Smooth muscle cell (in vitro differentiated cells): ENCODE measurements around the gene ARRB2. TPM values are rescaled to one million over a fixed set of nuclear protein-coding genes. Genes with fewer than 3 reads are reported as not detected.
A peak's percentile ranks its signal among the peaks of the same experiment; 100 is the strongest.

Experiments
- DNase-seq: peaks from one replicate; lab custom pipeline; 2025; ENCODE audit not compliant: unreplicated experiment; lab: John Stamatoyannopoulos, UW
- H2AFZ ChIP-seq: fragments of 200-600 bp; sonication (generic); 2 replicates; pipeline ENCODE4 v1.6.0; 2016; ENCODE audit warnings: antibody characterized with exemption, low read depth, mild to moderate bottlenecking
- H3F3A ChIP-seq: fragments of 200-600 bp; sonication (generic); 2 replicates; pipeline ENCODE4 v1.6.0; 2017; ENCODE audit warnings: antibody characterized with exemption, low read depth
- H3K27ac ChIP-seq: fragments of 200-600 bp; sonication (generic); 2 replicates; pipeline ENCODE4 v1.5.1; 2016; ENCODE audit warnings: low read depth, mild to moderate bottlenecking
- H3K27me3 ChIP-seq: fragments of 200-600 bp; sonication (generic); 2 replicates; pipeline ENCODE4 v1.6.1; 2016; ENCODE audit warnings: low read depth, mild to moderate bottlenecking
- H3K36me3 ChIP-seq: fragments of 200-600 bp; sonication (generic); 2 replicates; pipeline ENCODE4 v1.5.1; 2016; ENCODE audit warnings: low read depth
- H3K4me1 ChIP-seq: fragments of 200-600 bp; sonication (generic); 2 replicates; pipeline ENCODE4 v1.5.1; 2016; ENCODE audit warnings: low read depth
- H3K4me2 ChIP-seq: fragments of 200-600 bp; sonication (generic); 2 replicates; pipeline ENCODE4 v1.6.0; 2016; ENCODE audit warnings: mild to moderate bottlenecking
- H3K4me3 ChIP-seq: fragments of 200-600 bp; sonication (generic); 2 replicates; pipeline ENCODE4 v1.5.1; 2016; ENCODE audit warnings: mild to moderate bottlenecking
- H3K79me2 ChIP-seq: fragments of 200-600 bp; sonication (generic); 2 replicates; pipeline ENCODE4 v1.6.0; 2016; ENCODE audit warnings: low read depth, mild to moderate bottlenecking
- H3K9ac ChIP-seq: fragments of 200-600 bp; sonication (generic); 2 replicates; pipeline ENCODE4 v1.6.0; 2016; ENCODE audit warnings: low read depth
- H3K9me3 ChIP-seq: fragments of 200-600 bp; sonication (generic); replicated peaks from 2 replicates; pipeline ENCODE4 v1.5.1; 2016; ENCODE audit warnings: low read depth
- H4K20me1 ChIP-seq: fragments of 200-600 bp; sonication (generic); 2 replicates; pipeline ENCODE4 v1.6.0; 2016; ENCODE audit warnings: low read depth
- WGBS: methylation state at CpG from one replicate; pipeline ENCODE4 v1.1.7; 2016; ENCODE audit warnings: low lambda C conversion rate; 5-methylcytosine and 5-hydroxymethylcytosine counted together
- polyA plus RNA-seq: library from polyadenylated mRNA; unstranded; fragments of >200 nt; fragmentation: Nextera tagmentation; extraction: Ambion mirVana; gene quantifications from 2 replicates; pipeline ENCODE4 v1.2.1, GENCODE V29; 2016
- total RNA-seq: library from RNA; depleted of rRNA; stranded (reverse); fragments of >200 nt; gene quantifications from 2 replicates; pipeline ENCODE4 v1.2.3, GENCODE V29; 2014
- TF ChIP-seq, protein P1 (sequence below): fragments of 200-600 bp; sonication (generic); IDR thresholded peaks from 2 replicates; pipeline ENCODE4 v1.5.1; 2017; ENCODE audit warnings: borderline replicate concordance, mild to moderate bottlenecking, antibody characterized with exemption; ENCODE audit not compliant: insufficient read depth, poor library complexity, severe bottlenecking

The ARRB2 gene
- total and polyA plus RNA-seq, 2 experiments from 2014 or later, result 4.0 to 7.6 TPM

DNA sequence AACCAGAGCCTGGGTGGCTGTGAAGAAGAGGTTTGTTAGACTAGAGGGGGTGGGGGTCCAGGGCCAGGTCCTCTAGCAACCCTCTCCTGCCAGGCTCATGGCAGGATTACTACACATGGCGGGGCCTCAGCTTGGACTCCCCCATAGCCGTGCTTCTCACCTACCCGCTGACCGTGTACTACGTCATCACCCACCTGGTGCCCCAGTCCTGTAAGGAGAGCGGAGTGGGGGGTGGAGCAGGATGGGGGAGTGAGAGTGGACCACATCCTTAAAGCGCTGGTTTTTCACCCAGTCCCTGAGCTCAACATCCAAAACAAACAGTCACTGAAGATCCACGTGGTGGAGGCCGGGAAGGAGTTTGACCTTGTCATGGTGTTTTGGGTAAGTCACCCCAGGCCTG is 33.5 kb downstream of the ARRB2 start:
- no peaks in the 10 kb centered on the region for H4K20me1 ChIP-seq
- H3K27ac ChIP-seq, result no peak overlapping the region
- H3K27me3 ChIP-seq, result peaks cover 66% of the 10 kb centered on the region
- H3F3A ChIP-seq, result no peaks in the 10 kb centered on the region
- H2AFZ ChIP-seq, result no peak overlapping the region
- peaks cover 10% of the 10 kb centered on the region for H3K4me1 ChIP-seq
- 93% methylated on average over 9 of the region's 9 CpGs for WGBS
- H3K9me3 ChIP-seq, result no peaks in the 10 kb centered on the region
- TF ChIP-seq, protein P1, sequence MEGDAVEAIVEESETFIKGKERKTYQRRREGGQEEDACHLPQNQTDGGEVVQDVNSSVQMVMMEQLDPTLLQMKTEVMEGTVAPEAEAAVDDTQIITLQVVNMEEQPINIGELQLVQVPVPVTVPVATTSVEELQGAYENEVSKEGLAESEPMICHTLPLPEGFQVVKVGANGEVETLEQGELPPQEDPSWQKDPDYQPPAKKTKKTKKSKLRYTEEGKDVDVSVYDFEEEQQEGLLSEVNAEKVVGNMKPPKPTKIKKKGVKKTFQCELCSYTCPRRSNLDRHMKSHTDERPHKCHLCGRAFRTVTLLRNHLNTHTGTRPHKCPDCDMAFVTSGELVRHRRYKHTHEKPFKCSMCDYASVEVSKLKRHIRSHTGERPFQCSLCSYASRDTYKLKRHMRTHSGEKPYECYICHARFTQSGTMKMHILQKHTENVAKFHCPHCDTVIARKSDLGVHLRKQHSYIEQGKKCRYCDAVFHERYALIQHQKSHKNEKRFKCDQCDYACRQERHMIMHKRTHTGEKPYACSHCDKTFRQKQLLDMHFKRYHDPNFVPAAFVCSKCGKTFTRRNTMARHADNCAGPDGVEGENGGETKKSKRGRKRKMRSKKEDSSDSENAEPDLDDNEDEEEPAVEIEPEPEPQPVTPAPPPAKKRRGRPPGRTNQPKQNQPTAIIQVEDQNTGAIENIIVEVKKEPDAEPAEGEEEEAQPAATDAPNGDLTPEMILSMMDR, result no peak
- H3K79me2 ChIP-seq, result no peaks in the 10 kb centered on the region
- H3K9ac ChIP-seq, result no peak overlapping the region
- no peak overlapping the region for H3K4me3 ChIP-seq
- no peak overlapping the region for H3K4me2 ChIP-seq
- no peak for DNase-seq
- H3K36me3 ChIP-seq, result no peaks in the 10 kb centered on the region

DNA sequence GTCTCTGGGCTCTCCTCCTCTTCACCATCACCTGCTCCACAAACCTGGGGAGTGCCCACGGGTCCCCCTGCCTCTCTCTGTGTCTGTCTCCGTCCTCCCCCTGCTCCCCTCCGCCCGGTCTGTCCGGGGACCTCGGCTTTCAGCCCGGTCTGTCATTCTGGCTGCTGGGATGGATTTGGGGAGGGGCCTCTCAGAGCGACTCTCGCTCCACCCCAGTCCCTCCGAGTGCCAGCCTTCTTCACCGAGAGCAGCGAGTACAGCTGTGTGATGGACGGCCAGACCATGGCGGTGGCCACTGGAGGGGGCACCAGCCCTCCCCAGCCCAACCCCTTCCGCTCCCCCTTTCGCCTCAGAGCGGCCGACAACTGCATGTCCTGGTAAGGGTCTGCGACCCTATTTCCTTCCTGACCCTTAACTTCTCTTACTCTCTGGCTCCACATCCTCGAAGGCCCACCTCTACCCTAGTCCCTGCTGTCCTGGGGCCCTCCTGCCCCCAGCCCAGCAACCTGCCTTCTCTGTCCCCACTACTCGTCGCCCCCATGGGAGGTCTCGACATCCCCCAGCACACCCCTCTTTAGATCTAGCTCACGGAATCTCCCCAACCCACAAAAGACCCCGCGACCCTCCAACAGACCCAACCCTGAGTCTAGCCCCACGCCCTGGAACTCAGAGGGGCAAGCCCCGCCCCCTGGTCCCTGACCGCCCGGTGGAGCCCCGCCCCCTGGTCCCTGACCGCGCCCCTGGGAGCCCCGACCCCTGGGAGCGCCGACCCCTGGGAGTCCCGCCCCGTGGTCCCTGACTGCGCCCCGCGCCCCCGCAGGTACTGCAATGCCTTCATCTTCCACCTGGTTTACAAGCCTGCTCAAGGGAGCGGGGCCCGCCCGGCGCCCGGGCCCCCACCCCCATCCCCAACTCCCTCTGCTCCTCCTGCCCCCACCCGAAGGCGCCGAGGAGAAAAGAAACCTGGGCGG is 34.9 kb downstream of the ARRB2 start:
- no peak overlapping the region for H3K9ac ChIP-seq
- peak overlapping the region; percentile 49 for H2AFZ ChIP-seq
- H3K27me3 ChIP-seq, result peaks cover 65% of the 10 kb centered on the region
- no peak overlapping the region for H3K27ac ChIP-seq
- DNase-seq, result no peak
- H4K20me1 ChIP-seq, result no peaks in the 10 kb centered on the region
- 7% methylated on average over 38 of the region's 51 CpGs for WGBS
- H3K36me3 ChIP-seq, result no peaks in the 10 kb centered on the region
- H3F3A ChIP-seq, result no peaks in the 10 kb centered on the region
- H3K4me3 ChIP-seq, result peak overlapping the region; percentile 21
- TF ChIP-seq, protein P1, result no peak
- no peaks in the 10 kb centered on the region for H3K9me3 ChIP-seq
- no peaks in the 10 kb centered on the region for H3K79me2 ChIP-seq
- H3K4me1 ChIP-seq, result peaks cover 6% of the 10 kb centered on the region
- peak overlapping the region; percentile 69 for H3K4me2 ChIP-seq

DNA sequence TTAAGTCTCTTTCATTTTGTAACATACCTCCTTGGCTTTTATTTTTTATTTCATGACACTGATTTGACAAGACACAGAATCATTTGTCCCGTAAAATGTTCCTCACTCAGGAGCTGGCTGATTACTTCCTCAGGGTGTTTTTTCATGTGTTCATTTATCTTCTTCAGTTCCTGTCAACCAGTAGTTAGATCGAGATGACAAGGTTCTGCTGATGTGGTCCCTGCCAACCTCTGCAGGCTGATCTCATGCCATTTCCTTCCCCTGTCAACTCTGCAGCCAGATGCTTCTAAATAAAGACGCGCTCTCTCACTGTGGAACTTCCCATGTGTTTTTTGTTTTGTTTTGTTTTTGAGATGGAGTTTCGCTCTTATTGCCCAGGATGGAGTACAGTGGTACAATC is 37.4 kb downstream of the ARRB2 start:
- no peaks in the 10 kb centered on the region for H3K9me3 ChIP-seq
- no peak overlapping the region for H3K27ac ChIP-seq
- H3K79me2 ChIP-seq, result no peaks in the 10 kb centered on the region
- H3K36me3 ChIP-seq, result no peaks in the 10 kb centered on the region
- no peaks in the 10 kb centered on the region for H3F3A ChIP-seq
- no peak overlapping the region for H2AFZ ChIP-seq
- no peak overlapping the region for H3K4me3 ChIP-seq
- H3K27me3 ChIP-seq, result peaks cover 45% of the 10 kb centered on the region
- H3K4me1 ChIP-seq, result peaks cover 6% of the 10 kb centered on the region
- H4K20me1 ChIP-seq, result no peaks in the 10 kb centered on the region
- no peak overlapping the region for H3K4me2 ChIP-seq
- 78% methylated on average over 5 of the region's 5 CpGs for WGBS
- H3K9ac ChIP-seq, result no peak overlapping the region
- DNase-seq, result no peak
- TF ChIP-seq, protein P1, result no peak
